Measurements from ENCODE around the gene BNIP5. TPM values are rescaled to one million over a fixed set of nuclear protein-coding genes. Genes with fewer than 3 reads are reported as not detected.
A peak's percentile ranks its signal among the peaks of the same experiment; 100 is the strongest.

BNIP5 gene
- total RNA-seq, 1 experiment from 2014 or later: not detected

DNA sequence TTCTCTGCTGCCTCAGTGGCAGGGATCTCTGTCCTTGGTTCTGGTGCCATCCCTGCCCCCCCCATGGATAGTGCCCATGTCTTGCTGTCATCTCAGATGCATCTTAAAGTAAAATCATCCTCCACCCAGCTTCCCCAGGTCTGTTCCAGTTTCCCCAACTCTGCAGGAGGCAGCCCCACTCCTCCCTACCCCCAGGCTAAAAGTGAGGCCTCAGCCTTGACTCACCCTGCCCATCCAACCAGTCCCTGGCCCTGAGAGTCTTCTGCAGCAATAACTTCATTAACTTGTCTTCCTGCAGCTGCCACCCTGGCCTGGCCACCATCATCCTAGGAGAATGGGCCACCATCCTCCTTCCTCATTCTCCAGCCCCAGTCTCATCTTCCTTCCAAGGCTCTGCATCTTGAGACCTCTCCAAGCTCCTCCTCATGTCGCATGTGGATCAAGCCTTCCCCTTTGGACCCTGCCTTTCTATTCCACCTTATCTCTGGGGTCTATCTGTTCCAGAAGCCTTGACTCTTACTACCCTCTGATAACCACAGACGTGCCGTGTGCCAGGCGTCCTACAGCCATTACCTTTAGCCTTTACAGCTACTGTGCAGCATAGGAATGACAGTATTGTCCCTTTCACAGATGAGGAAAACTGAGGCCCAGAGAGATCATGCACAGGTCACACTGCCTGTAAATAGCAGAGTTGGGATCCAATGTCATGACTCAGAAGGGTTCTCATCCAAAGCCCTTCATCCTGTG lies 68.8 kb downstream of the BNIP5 start:
- DNase-seq (ENCODE audit: low read depth): peak; percentile 63

DNA sequence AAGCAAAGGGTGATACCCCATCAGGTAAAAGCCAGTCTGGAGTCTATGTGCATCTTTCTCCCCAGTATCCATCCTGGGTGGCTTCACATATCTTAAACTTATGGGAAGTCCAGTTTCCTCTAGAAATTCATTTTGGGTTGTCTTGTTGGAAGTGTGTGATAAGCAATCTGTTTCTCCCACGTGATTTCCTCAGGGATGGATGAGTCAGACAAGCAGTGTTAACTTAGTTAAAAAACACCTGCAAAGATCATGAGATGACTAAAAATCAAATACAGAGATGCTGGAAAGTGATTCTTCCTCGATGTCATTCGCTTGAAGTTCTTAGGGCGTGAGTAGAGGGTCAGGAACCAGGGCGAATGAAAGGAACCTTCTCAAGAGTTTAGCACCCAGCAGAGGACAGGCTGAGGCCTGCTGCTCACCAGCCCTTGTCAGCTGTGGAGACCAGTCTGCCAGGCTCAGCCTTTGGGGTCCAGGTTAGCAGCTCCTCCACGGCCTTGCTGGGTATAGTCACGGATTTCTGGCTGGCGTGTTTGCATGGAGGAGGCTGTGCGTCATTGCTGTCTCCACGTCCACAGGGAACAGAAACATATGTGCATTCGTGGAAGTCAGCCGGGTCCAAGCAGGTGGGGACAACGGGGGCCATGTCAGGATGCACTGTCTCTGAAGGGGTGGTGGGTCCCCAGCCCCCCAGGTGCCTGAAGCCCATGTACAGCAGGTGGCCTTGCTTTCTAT lies 69.6 kb downstream of the BNIP5 start:
- peak; percentile 40 for DNase-seq (ENCODE audit: low read depth)

Other genes with a start within 250 kb of the BNIP5 start
- 0.96 and 2.1 TPM in 2 replicates for gene MAPK13, start 206.4 kb downstream of the BNIP5 start, total RNA-seq (2014; rRNA removed; shearing (Covaris generic))
- gene BRPF3, start 140.1 kb downstream of the BNIP5 start, total RNA-seq (2014; rRNA removed; shearing (Covaris generic)): 7.8 and 8.7 TPM in 2 replicates
- not detected in 2 replicates for gene PNPLA1, start 66.8 kb downstream of the BNIP5 start, total RNA-seq (2014; rRNA removed; shearing (Covaris generic))
- 0.24 and 0.39 TPM in 2 replicates for gene ETV7, start 50.8 kb upstream of the BNIP5 start, total RNA-seq (2014; rRNA removed; shearing (Covaris generic))
- 0.12 TPM in 1 of 2 replicates, not detected in the other for gene PXT1, start 106.0 kb upstream of the BNIP5 start, total RNA-seq (2014; rRNA removed; shearing (Covaris generic))
- 70.4 and 81.7 TPM in 2 replicates for gene KCTD20, start 106.1 kb upstream of the BNIP5 start, total RNA-seq (2014; rRNA removed; shearing (Covaris generic))
- 22.3 and 25.7 TPM in 2 replicates for gene STK38, start 210.6 kb upstream of the BNIP5 start, total RNA-seq (2014; rRNA removed; shearing (Covaris generic))

Measured in RPMI7951 (cell line).